GM12874 (cell line): ENCODE data around the gene SNX13.

Source experiments
- TF ChIP-seq, protein P1 (sequence below): IDR thresholded peaks from 2 replicates; pipeline ENCODE4 v1.5.1; 2011; ENCODE audit warnings: low read depth, mild to moderate bottlenecking, control low read depth, low read length, moderate library complexity; ENCODE audit not compliant: insufficient read depth

Gene SNX13

GRCh38 chr7:17782216-17782549, 158.1 kb downstream of the SNX13 start:
- TF ChIP-seq, protein P1, sequence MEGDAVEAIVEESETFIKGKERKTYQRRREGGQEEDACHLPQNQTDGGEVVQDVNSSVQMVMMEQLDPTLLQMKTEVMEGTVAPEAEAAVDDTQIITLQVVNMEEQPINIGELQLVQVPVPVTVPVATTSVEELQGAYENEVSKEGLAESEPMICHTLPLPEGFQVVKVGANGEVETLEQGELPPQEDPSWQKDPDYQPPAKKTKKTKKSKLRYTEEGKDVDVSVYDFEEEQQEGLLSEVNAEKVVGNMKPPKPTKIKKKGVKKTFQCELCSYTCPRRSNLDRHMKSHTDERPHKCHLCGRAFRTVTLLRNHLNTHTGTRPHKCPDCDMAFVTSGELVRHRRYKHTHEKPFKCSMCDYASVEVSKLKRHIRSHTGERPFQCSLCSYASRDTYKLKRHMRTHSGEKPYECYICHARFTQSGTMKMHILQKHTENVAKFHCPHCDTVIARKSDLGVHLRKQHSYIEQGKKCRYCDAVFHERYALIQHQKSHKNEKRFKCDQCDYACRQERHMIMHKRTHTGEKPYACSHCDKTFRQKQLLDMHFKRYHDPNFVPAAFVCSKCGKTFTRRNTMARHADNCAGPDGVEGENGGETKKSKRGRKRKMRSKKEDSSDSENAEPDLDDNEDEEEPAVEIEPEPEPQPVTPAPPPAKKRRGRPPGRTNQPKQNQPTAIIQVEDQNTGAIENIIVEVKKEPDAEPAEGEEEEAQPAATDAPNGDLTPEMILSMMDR: no peak

- TF ChIP-seq, protein P1: no peak
Observed at GRCh38 chr7:17781491-17782215, 158.6 kb downstream of the SNX13 start.

DNA sequence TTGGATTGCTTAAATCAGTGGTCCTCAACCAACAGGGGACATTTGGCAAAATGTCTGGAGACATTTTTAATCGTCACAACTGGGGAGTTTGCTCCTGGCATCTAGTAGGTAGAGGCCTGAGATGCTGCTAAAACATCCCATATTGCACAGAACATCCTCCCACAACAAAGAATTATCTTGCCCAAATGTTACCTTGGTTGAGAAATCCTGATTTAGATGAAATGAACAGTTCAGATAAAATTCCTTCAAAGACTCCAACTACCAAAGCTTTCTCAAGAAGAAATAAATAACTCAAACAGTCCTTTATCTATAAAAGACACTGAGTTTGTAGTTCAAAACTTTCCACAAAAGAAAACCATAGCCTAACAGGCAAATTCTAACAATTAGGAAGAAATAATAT, 160.9 kb downstream of the SNX13 start:
- TF ChIP-seq, protein P1: no peak

DNA sequence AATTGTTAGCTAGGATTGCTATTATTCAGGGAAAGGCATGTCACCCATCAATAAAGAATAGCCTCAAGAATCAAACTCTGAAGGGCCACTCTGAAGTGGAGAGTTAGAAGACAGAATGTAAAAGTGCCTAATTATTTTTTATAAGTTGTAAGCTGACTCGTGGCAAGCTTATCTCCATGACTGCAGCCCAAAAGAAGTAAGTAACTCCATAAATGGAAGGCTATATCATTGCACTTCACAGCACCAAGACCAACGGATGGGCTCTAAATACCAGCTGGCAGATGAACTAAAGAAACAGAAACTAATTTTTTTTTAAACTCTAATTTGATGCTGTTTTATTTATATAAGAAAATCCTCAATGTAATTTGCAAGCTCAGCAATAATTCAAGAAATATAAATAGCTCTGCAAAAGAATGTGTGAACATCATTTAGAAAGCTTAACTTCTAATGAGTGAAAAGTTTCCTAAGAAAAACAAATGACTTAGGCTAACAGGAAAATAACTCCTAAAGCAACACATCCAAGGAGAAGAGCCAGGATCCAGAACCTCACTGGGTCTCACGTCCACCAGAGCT, 165.5 kb downstream of the SNX13 start:
- TF ChIP-seq, protein P1: no peak

- TF ChIP-seq, protein P1: no peak
Observed at GRCh38 chr7:17774248-17774647, 166.0 kb downstream of the SNX13 start.

DNA sequence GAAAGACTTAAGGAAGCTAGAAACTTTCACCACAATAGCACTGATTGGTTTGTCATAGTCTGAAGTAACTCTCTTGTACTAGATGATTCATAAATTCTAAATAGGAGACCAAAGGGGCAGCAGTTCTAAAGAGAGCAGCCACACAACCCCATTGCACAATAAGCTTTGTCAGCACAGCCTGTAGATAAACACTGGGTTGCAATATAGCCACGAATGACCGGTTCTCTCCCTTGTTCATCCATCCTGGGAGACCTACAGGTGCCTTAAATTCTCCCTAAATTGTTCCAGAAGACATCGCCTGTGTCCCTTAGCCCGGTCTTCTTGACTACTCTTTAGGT, 167.0 kb downstream of the SNX13 start:
- TF ChIP-seq, protein P1: no peak

GRCh38 chr7:17772581-17773288, 167.6 kb downstream of the SNX13 start:
- TF ChIP-seq, protein P1: no peak
